Measurements from ENCODE around the gene PRPSAP1.

Gene PRPSAP1

GRCh38 chr17:76370261-76370993, 16.7 kb upstream of the PRPSAP1 start:
- peak overlapping the region; percentile 31 for H3K4me3 ChIP-seq (ENCODE audit: low read depth, low read length)
- DNase-seq = peak; percentile 97
- in situ Hi-C loops (cut with HindIII; ENCODE audit: low pct_ligation_motif_present, low sequenced_read_pairs) = no loop called here
- no peaks in the 10 kb centered on the region for H3K27me3 ChIP-seq (replicated peaks)
- H3K36me3 ChIP-seq (replicated peaks) = no peaks in the 10 kb centered on the region
- peak overlapping the region; percentile 100 for H3K27ac ChIP-seq
- peak; percentile 71 for TF ChIP-seq CTCF (IDR thresholded peaks at IDR 0.05; ENCODE audit: low read depth, low read length, missing control alignments)

- in situ Hi-C loops (cut with HindIII; ENCODE audit: low pct_ligation_motif_present, low sequenced_read_pairs) = no loop called here
- TF ChIP-seq CTCF (IDR thresholded peaks at IDR 0.05; ENCODE audit: low read depth, low read length, missing control alignments) = no peak
Observed at GRCh38 chr17:76369804-76370203, 16.1 kb upstream of the PRPSAP1 start.

GRCh38 chr17:76369379-76369778, 15.7 kb upstream of the PRPSAP1 start:
- Histone ChIP-seq H3K4me3 (ENCODE audit: low read depth, low read length) (peak overlapping the region; percentile 31), H3K36me3 (replicated peaks) (no peaks in the 10 kb centered on the region), H3K27ac (peak overlapping the region; percentile 100), H3K27me3 (replicated peaks) (no peaks in the 10 kb centered on the region)
- no peak for TF ChIP-seq CTCF (IDR thresholded peaks at IDR 0.05; ENCODE audit: low read depth, low read length, missing control alignments)
- DNase-seq = no peak
- in situ Hi-C loops (cut with HindIII; ENCODE audit: low pct_ligation_motif_present, low sequenced_read_pairs) = no loop called here

More at GRCh38 chr17:76369804-76370203, 16.1 kb upstream of the PRPSAP1 start:
- no peak for DNase-seq
- Histone ChIP-seq H3K27me3 (replicated peaks) (no peaks in the 10 kb centered on the region), H3K27ac (peak overlapping the region; percentile 100), H3K36me3 (replicated peaks) (no peaks in the 10 kb centered on the region), H3K4me3 (ENCODE audit: low read depth, low read length) (peak overlapping the region; percentile 31)

- peak; percentile 4 for TF ChIP-seq CTCF (IDR thresholded peaks at IDR 0.05; ENCODE audit: low read depth, low read length, missing control alignments)
Observed at GRCh38 chr17:76368545-76368944, 14.8 kb upstream of the PRPSAP1 start.

GRCh38 chr17:76367642-76368041, 13.9 kb upstream of the PRPSAP1 start:
- H3K27ac ChIP-seq = no peak overlapping the region
- no peak for TF ChIP-seq CTCF (IDR thresholded peaks at IDR 0.05; ENCODE audit: low read depth, low read length, missing control alignments)
- in situ Hi-C loops (cut with HindIII; ENCODE audit: low pct_ligation_motif_present, low sequenced_read_pairs) = no loop called here
- DNase-seq = no peak
- H3K27me3 ChIP-seq (replicated peaks) = no peaks in the 10 kb centered on the region
- H3K36me3 ChIP-seq (replicated peaks) = no peaks in the 10 kb centered on the region
- no peak overlapping the region for H3K4me3 ChIP-seq (ENCODE audit: low read depth, low read length)

More at GRCh38 chr17:76368545-76368944, 14.8 kb upstream of the PRPSAP1 start:
- in situ Hi-C loops (cut with HindIII; ENCODE audit: low pct_ligation_motif_present, low sequenced_read_pairs) = no loop called here
- H3K27ac ChIP-seq = peak overlapping the region; percentile 100
- peak overlapping the region; percentile 31 for H3K4me3 ChIP-seq (ENCODE audit: low read depth, low read length)
- H3K27me3 ChIP-seq (replicated peaks) = no peaks in the 10 kb centered on the region
- peak; percentile 65 for DNase-seq
- H3K36me3 ChIP-seq (replicated peaks) = no peaks in the 10 kb centered on the region

GRCh38 chr17:76366247-76366646, 12.5 kb upstream of the PRPSAP1 start:
- TF ChIP-seq CTCF (IDR thresholded peaks at IDR 0.05; ENCODE audit: low read depth, low read length, missing control alignments) = no peak
- Histone ChIP-seq H3K4me3 (ENCODE audit: low read depth, low read length) (no peak overlapping the region), H3K27me3 (replicated peaks) (no peaks in the 10 kb centered on the region), H3K36me3 (replicated peaks) (no peaks in the 10 kb centered on the region), H3K27ac (no peak overlapping the region)
- DNase-seq = no peak
- in situ Hi-C loops (cut with HindIII; ENCODE audit: low pct_ligation_motif_present, low sequenced_read_pairs) = no loop called here
